ENCODE data around the gene HLCS.

The HLCS gene

GRCh38 chr21:36909423-36909822 lies 57.0 kb downstream of the HLCS start:
- Histone ChIP-seq H3K36me3 (ENCODE audit: insufficient read depth, low read length) (no peaks in the 10 kb centered on the region), H3K4me1 (ENCODE audit: insufficient read depth, low read length, poor library complexity, severe bottlenecking) (no peaks in the 10 kb centered on the region), H4K20me1 (ENCODE audit: insufficient read depth, low read length, poor library complexity, severe bottlenecking) (no peaks in the 10 kb centered on the region), H3K79me2 (ENCODE audit: insufficient read depth, low read length) (no peaks in the 10 kb centered on the region), H3K4me2 (ENCODE audit: low read depth, low read length, poor library complexity, severe bottlenecking) (no peak overlapping the region), H3F3A (ENCODE audit: low read depth) (no peaks in the 10 kb centered on the region), H3K9ac (ENCODE audit: low read depth, low read length, poor library complexity, severe bottlenecking) (no peak overlapping the region), H3K9me3 (ENCODE audit: insufficient read depth, low read depth, low read length) (no peaks in the 10 kb centered on the region), H3K27me3 (ENCODE audit: insufficient read depth, low read length, poor library complexity, severe bottlenecking) (no peaks in the 10 kb centered on the region), H3K4me3 (ENCODE audit: low read length, poor library complexity, severe bottlenecking) (no peak overlapping the region), H2AFZ (ENCODE audit: low read length) (no peak overlapping the region), H3K9me2 (replicated peaks; ENCODE audit: low read depth, low read length) (no peaks in the 10 kb centered on the region)
- TF ChIP-seq EZH2phosphoT487 (IDR thresholded peaks at IDR 0.05; ENCODE audit: borderline replicate concordance) (no peak), CTCF (conservative IDR thresholded peaks at IDR 0.05; ENCODE audit: low read length) (no peak)

- Histone ChIP-seq H4K20me1 (ENCODE audit: insufficient read depth, low read length, poor library complexity, severe bottlenecking) (no peaks in the 10 kb centered on the region), H3K4me2 (ENCODE audit: low read depth, low read length, poor library complexity, severe bottlenecking) (no peak overlapping the region), H3F3A (ENCODE audit: low read depth) (no peaks in the 10 kb centered on the region), H3K36me3 (ENCODE audit: insufficient read depth, low read length) (no peaks in the 10 kb centered on the region), H3K9ac (ENCODE audit: low read depth, low read length, poor library complexity, severe bottlenecking) (no peak overlapping the region), H2AFZ (ENCODE audit: low read length) (no peak overlapping the region), H3K9me2 (replicated peaks; ENCODE audit: low read depth, low read length) (no peaks in the 10 kb centered on the region), H3K79me2 (ENCODE audit: insufficient read depth, low read length) (no peaks in the 10 kb centered on the region), H3K4me1 (ENCODE audit: insufficient read depth, low read length, poor library complexity, severe bottlenecking) (no peaks in the 10 kb centered on the region), H3K27me3 (ENCODE audit: insufficient read depth, low read length, poor library complexity, severe bottlenecking) (no peaks in the 10 kb centered on the region), H3K9me3 (ENCODE audit: insufficient read depth, low read depth, low read length) (no peaks in the 10 kb centered on the region), H3K4me3 (ENCODE audit: low read length, poor library complexity, severe bottlenecking) (no peak overlapping the region)
- no peak for TF ChIP-seq CTCF (conservative IDR thresholded peaks at IDR 0.05; ENCODE audit: low read length)
- TF ChIP-seq EZH2phosphoT487 (IDR thresholded peaks at IDR 0.05; ENCODE audit: borderline replicate concordance) = no peak
These were observed 58.1 kb downstream of the HLCS start for GRCh38 chr21:36908260-36908908.

- no peaks in the 10 kb centered on the region for H3K79me2 ChIP-seq (ENCODE audit: insufficient read depth, low read length)
- H2AFZ ChIP-seq (ENCODE audit: low read length) = no peak overlapping the region
- H4K20me1 ChIP-seq (ENCODE audit: insufficient read depth, low read length, poor library complexity, severe bottlenecking) = no peaks in the 10 kb centered on the region
- no peaks in the 10 kb centered on the region for H3K9me2 ChIP-seq (replicated peaks; ENCODE audit: low read depth, low read length)
- H3K36me3 ChIP-seq (ENCODE audit: insufficient read depth, low read length) = no peaks in the 10 kb centered on the region
- no peak overlapping the region for H3K4me3 ChIP-seq (ENCODE audit: low read length, poor library complexity, severe bottlenecking)
- peaks cover 4% of the 10 kb centered on the region for H3K4me1 ChIP-seq (ENCODE audit: insufficient read depth, low read length, poor library complexity, severe bottlenecking)
- TF ChIP-seq EZH2phosphoT487 (IDR thresholded peaks at IDR 0.05; ENCODE audit: borderline replicate concordance) (no peak), CTCF (conservative IDR thresholded peaks at IDR 0.05; ENCODE audit: low read length) (no peak)
- no peak overlapping the region for H3K4me2 ChIP-seq (ENCODE audit: low read depth, low read length, poor library complexity, severe bottlenecking)
- no peaks in the 10 kb centered on the region for H3F3A ChIP-seq (ENCODE audit: low read depth)
- H3K27me3 ChIP-seq (ENCODE audit: insufficient read depth, low read length, poor library complexity, severe bottlenecking) = no peaks in the 10 kb centered on the region
- no peak overlapping the region for H3K9ac ChIP-seq (ENCODE audit: low read depth, low read length, poor library complexity, severe bottlenecking)
- H3K9me3 ChIP-seq (ENCODE audit: insufficient read depth, low read depth, low read length) = no peaks in the 10 kb centered on the region
These were observed 62.3 kb downstream of the HLCS start for GRCh38 chr21:36904093-36904666.

Measured in Loucy (cell line).